ENCODE results near the gene PIEZO1. TPM values are rescaled to one million over a fixed set of nuclear protein-coding genes. Genes with fewer than 3 reads are reported as not detected.
A peak's percentile ranks its signal among the peaks of the same experiment; 100 is the strongest.

Gene PIEZO1
- total and polyA plus RNA-seq, 7 donors: 18.0 to 242 (median 126) TPM

DNA sequence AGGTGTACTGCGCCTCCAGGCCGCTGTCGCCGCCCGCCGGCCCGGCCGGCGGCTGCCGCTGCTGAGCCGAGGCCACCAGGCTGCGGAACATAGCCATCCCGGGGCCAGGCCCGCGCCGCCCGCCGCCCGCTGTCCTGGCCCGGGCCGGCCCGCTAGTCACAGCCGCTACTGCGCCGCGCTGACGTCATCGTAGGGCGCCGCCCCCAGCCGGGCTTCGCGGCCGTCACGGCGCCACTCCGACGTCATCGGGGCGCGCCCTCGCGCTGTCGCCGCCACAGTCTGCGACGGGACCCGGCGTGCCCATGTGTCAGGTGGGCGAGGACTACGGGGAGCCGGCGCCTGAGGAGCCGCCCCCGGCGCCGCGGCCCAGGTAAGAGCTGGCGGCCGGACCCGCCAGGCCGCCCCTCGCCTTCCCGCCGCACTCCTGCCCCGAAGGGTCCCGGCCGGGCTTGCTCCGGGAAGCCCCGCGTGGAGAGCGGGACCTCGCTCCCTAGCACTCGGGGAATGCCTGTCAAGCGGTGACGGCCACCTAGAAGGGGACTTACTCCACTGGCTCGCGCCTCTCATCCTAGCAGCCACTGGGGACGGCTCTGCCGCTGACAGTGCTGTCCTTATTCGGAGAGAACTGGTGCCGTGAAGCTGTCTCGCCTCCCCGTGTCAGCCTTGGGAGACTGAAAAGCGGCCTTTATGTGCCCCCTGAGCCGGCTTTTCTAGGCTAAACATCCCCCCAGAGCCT, 78.6 kb downstream of the PIEZO1 start, which contains the start of the genes CTU2 and RNF166:
Gene CTU2, plus strand, starts transcription at position 275 of the 736 bp plus-strand sequence. Its CDS starts 28 bp downstream, at position 303.
Gene RNF166, minus strand, starts transcription at position 180 of the 736 bp plus-strand sequence. Its CDS starts 83 bp downstream, at position 97.
- intact Hi-C loops (cut with DNase I): no loop called here
- H3K4me3 ChIP-seq: peak within 1 kb of the TSS; percentile 63 to 99 (median 78)
- H3K27me3 ChIP-seq: no peaks in the 10 kb centered on the region
- peak; percentile 95 for DNase-seq
- no peak for TF ChIP-seq POLR2A (IDR thresholded peaks at IDR 0.05)
- TF ChIP-seq, protein P1, sequence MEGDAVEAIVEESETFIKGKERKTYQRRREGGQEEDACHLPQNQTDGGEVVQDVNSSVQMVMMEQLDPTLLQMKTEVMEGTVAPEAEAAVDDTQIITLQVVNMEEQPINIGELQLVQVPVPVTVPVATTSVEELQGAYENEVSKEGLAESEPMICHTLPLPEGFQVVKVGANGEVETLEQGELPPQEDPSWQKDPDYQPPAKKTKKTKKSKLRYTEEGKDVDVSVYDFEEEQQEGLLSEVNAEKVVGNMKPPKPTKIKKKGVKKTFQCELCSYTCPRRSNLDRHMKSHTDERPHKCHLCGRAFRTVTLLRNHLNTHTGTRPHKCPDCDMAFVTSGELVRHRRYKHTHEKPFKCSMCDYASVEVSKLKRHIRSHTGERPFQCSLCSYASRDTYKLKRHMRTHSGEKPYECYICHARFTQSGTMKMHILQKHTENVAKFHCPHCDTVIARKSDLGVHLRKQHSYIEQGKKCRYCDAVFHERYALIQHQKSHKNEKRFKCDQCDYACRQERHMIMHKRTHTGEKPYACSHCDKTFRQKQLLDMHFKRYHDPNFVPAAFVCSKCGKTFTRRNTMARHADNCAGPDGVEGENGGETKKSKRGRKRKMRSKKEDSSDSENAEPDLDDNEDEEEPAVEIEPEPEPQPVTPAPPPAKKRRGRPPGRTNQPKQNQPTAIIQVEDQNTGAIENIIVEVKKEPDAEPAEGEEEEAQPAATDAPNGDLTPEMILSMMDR (IDR thresholded peaks at IDR 0.05): no peak
- TF ChIP-seq POLR2AphosphoS5 (IDR thresholded peaks at IDR 0.05): peak; percentile 48 to 82 (median 76)
- H3K4me1 ChIP-seq: peaks cover 0 to 51% (median 34%) of the 10 kb centered on the region in 4 donors
- no peaks in the 10 kb centered on the region for H3K9me3 ChIP-seq
- peaks cover 0 to 5% (median 0%) of the 10 kb centered on the region in 4 donors for H3K36me3 ChIP-seq
- peak within 1 kb of the TSS; percentile 78 to 95 (median 86) for H3K27ac ChIP-seq
- 0 to 1% methylated on average over 86 of the region's 86 CpGs for WGBS, 2 donors

DNA sequence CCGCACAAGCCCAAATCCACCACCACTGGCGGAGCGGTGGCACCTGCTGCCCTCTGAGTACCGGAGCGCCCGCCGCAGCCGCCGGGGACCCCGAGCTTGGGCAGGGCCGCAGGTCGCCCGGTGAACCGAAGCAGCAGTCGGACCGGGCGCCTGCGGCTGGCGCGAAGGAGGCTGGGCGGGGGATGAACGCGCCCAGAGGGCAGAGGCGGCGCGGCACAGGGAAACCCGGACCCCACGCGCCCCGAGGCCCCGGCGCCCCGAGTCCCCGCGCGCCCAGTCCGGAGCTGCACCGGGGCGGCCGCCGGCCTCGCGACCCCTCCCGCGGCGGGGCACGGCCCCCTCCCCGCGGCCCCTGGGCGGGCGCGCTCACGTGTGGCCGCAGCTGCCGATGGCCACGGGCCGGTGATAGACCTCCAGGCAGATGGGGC, 79.2 kb downstream of the PIEZO1 start:
- Histone ChIP-seq H3K4me3 (peak overlapping the region; percentile 63 to 99 (median 78)), H3K4me1 (peaks cover 0 to 54% (median 36%) of the 10 kb centered on the region in 4 donors), H3K27ac (peak overlapping the region; percentile 78 to 95 (median 86)), H3K27me3 (no peaks in the 10 kb centered on the region), H3K36me3 (peaks cover 0 to 6% (median 0%) of the 10 kb centered on the region in 4 donors), H3K9me3 (no peaks in the 10 kb centered on the region)
- TF ChIP-seq POLR2A (IDR thresholded peaks at IDR 0.05) (no peak), POLR2AphosphoS5 (IDR thresholded peaks at IDR 0.05) (no peak), EP300 (IDR thresholded peaks at IDR 0.05) (no peak)
- TF ChIP-seq, protein P1 (IDR thresholded peaks at IDR 0.05): no peak
- intact Hi-C loops (cut with DNase I): no loop called here
- DNase-seq: no peak
- WGBS, 2 donors: 1% methylated on average over 57 of the region's 57 CpGs

DNA sequence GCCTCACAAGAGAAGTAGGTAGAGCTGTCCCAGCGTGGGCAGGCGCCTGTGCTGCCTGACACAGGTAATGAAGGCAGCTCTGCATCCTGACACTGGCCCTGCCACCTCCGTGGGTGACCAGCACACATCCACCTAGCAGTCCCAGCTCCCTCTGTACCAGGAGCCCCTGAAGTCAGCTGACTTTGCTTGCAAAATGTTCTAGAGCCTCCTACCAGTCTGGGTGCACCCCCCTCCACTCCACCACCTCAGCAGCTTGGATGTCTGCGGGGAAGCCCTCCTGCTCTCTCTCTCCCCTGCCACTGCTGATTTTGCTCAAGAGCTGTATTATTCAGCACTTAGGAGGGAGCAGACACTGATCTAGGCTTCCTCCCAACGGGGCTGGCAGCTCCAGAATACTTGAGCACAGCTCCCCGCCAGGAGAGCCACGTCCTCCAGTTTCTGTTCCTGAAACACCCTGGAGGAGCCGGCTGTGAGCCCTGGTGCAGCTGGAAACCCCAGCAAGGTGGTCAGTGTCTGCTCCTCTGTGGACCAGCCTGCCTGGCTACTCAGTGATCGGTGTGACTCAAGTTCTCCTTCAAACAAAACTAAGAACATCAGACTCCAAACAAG, 79.8 kb downstream of the PIEZO1 start:
- Histone ChIP-seq H3K4me1 (peaks cover 0 to 60% (median 36%) of the 10 kb centered on the region in 4 donors), H3K4me3 (peak overlapping the region; percentile 63 to 99 (median 78)), H3K27me3 (no peaks in the 10 kb centered on the region), H3K36me3 (peaks cover 0 to 12% (median 2%) of the 10 kb centered on the region in 4 donors), H3K27ac (peak overlapping the region; percentile 78 to 95 (median 86)), H3K9me3 (no peaks in the 10 kb centered on the region)
- TF ChIP-seq POLR2A (IDR thresholded peaks at IDR 0.05): no peak
- TF ChIP-seq, protein P1 (IDR thresholded peaks at IDR 0.05): no peak
- TF ChIP-seq POLR2AphosphoS5 (IDR thresholded peaks at IDR 0.05): no peak
- TF ChIP-seq EP300 (IDR thresholded peaks at IDR 0.05): no peak
- intact Hi-C loops (cut with DNase I): no loop called here
- WGBS, 2 donors: 20 to 26% methylated on average over 9 of the region's 9 CpGs
- no peak for DNase-seq

DNA sequence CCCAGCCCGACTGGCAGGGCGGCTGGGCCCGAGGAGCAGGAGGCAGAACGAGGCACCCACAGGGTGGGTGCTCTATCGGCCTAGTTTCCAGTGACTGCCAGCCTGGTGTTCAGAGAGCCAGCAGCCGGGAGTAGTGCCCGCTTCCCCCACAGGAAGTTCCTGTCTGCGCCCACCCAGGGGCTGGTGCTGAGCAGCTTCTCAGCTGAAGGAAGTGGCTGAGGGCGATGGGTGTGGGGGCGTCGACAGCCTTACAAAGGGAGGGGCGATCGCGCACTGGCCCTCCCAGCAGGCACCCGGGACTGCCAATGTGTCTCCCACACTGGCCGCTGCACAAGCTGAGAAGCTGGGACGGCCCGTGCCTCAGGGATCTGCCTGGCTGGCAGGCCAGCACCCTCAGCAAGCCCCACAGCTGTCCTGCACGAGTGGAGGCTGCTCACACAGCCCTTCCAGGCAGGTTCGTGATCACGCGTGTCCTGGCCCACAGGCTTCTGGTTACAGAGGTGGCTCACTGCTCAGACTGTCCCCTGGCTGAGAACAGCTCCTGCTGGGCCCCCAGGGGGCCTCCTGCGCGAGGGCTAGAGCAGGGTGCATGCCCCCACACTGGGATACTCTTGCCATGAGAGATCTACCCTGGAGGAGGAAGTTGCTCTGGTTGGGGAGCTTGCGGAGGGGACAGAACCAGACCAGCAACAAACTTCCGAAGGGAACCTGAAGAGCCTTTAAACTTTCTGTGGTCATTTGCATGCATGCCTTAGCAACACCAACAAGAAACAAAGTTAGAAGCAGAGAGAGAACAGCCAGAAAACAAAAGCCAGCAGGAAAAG, 81.3 kb downstream of the PIEZO1 start:
- Histone ChIP-seq H3K4me3 (peak overlapping the region in 1 of 4 donors; percentile 19), H3K36me3 (peaks cover 0 to 27% (median 13%) of the 10 kb centered on the region in 4 donors), H3K4me1 (peaks cover 0 to 60% (median 36%) of the 10 kb centered on the region in 4 donors), H3K27me3 (no peaks in the 10 kb centered on the region), H3K27ac (peak overlapping the region; percentile 37 to 82 (median 51)), H3K9me3 (no peaks in the 10 kb centered on the region)
- TF ChIP-seq POLR2A (IDR thresholded peaks at IDR 0.05) (no peak), EP300 (IDR thresholded peaks at IDR 0.05) (no peak), POLR2AphosphoS5 (IDR thresholded peaks at IDR 0.05) (no peak)
- TF ChIP-seq, protein P1 (IDR thresholded peaks at IDR 0.05): no peak
- DNase-seq: no peak
- 44 to 78% methylated on average over 26 of the region's 26 CpGs for WGBS, 2 donors
- intact Hi-C loops (cut with DNase I): no loop called here
